HepG2 (cell line): Measurements from ENCODE around the gene GRIN3A. TPM values are rescaled to one million over a fixed set of nuclear protein-coding genes. Genes with fewer than 3 reads are reported as not detected.

Source experiments
- ATF2 ChIP-seq: sonication (generic); formaldehyde crosslinking; IDR thresholded peaks from 2 replicates; pipeline ENCODE4 v1.4.0; 2020; ENCODE audit warnings: missing genetic modification reagents
- FOXM1 ChIP-seq: sonication (generic); formaldehyde crosslinking; IDR thresholded peaks from 2 replicates; pipeline ENCODE4 v1.5.0; 2020; ENCODE audit warnings: missing genetic modification reagents
- KIAA2018 ChIP-seq: sonication (generic); formaldehyde crosslinking; IDR thresholded peaks from 2 replicates; pipeline ENCODE4 v1.5.0; 2020; ENCODE audit warnings: mild to moderate bottlenecking, missing genetic modification reagents, borderline replicate concordance
- RBAK ChIP-seq: sonication (generic); formaldehyde crosslinking; IDR thresholded peaks from 2 replicates; pipeline ENCODE4 v1.5.1; 2020; ENCODE audit warnings: mild to moderate bottlenecking, missing genetic modification reagents
- SOX13 ChIP-seq, 3 experiments: fragments of 450-650 bp in 1 of 3; sonication (generic) in 1 of 3; formaldehyde crosslinking in 1 of 3; IDR thresholded peaks in 2 of 3; conservative IDR thresholded peaks in 1 of 3; 2 replicates each; pipeline versions ENCODE4 v1.5.0 to v1.6.1; 2016 to 2020; ENCODE audit warnings: antibody characterized with exemption in 1 of 3, mild to moderate bottlenecking in 1 of 3, missing compliant biosample characterization in 1 of 3, missing genetic modification reagents in 1 of 3, moderate library complexity in 1 of 3
- TBX3 ChIP-seq: fragments of 450-650 bp; IDR thresholded peaks from 2 replicates; pipeline ENCODE4 v1.6.1; 2017; ENCODE audit warnings: antibody characterized with exemption, mild to moderate bottlenecking, inconsistent platforms, borderline replicate concordance
- ZMYM4 ChIP-seq: sonication (generic); formaldehyde crosslinking; IDR thresholded peaks from 2 replicates; pipeline ENCODE4 v1.8.1; 2023; ENCODE audit warnings: mild to moderate bottlenecking, missing genetic modification reagents
- ZNF251 ChIP-seq: sonication (generic); formaldehyde crosslinking; IDR thresholded peaks from 2 replicates; pipeline ENCODE4 v1.9.0; 2021; ENCODE audit warnings: mild to moderate bottlenecking, missing genetic modification reagents
- ZNF607 ChIP-seq: sonication (generic); formaldehyde crosslinking; IDR thresholded peaks from 2 replicates; pipeline ENCODE4 v1.5.1; 2020; ENCODE audit warnings: missing genetic modification reagents, mild to moderate bottlenecking, borderline replicate concordance
- ZNF646 ChIP-seq: sonication (generic); formaldehyde crosslinking; IDR thresholded peaks from 2 replicates; pipeline ENCODE4 v1.9.0; 2021; ENCODE audit warnings: mild to moderate bottlenecking, missing genetic modification reagents
- ZSCAN12 ChIP-seq: sonication (generic); formaldehyde crosslinking; IDR thresholded peaks from 2 replicates; pipeline ENCODE4 v1.9.0; 2021; ENCODE audit warnings: mild to moderate bottlenecking, missing genetic modification reagents
- polyA plus RNA-seq, 8 experiments: library from polyadenylated mRNA; depleted of rRNA in 3 of 8; stranded (reverse) in 7 of 8; unstranded in 1 of 8; fragments of >200 nt; fragmentation: Illumina TruSeq in 4 of 8; extraction: Trizol in 4 of 8; gene quantifications; 2 replicates each; pipeline versions ENCODE4 v1.2.1 to v1.2.3, GENCODE V29; 2011 to 2016; ENCODE audit warnings: low read depth in 4 of 8, missing spikeins in 1 of 8, mixed read lengths in 1 of 8; ENCODE audit not compliant: insufficient read depth in 1 of 8
- total RNA-seq, 5 experiments: library from RNA; depleted of rRNA; stranded (reverse); fragments of >200 nt; fragmentation: Illumina TruSeq; extraction: Trizol; gene quantifications; 2 replicates each; pipeline ENCODE4 v1.2.3, GENCODE V29; 2016; ENCODE audit warnings: low read depth in 1 of 5

GRIN3A gene
- total and polyA plus RNA-seq, 2 of the 13 experiments (the other 11 are each of a cell fraction or from before 2014, with no cell fraction given), result not detected

- TF ChIP-seq ZNF646 (CRISPR knock-in tag), result no peak
- TF ChIP-seq ZNF251 (CRISPR knock-in tag), result no peak
- TF ChIP-seq RBAK, result no peak
- TF ChIP-seq ZNF607, result 0 out of 2 replicates have a peak, but pooled peaks have one; percentile 37
- TF ChIP-seq ATF2, result no peak
- TF ChIP-seq SOX13 (IDR thresholded peaks at IDR 0.05), result no peak
- TF ChIP-seq SOX13 (CRISPR knock-in tag; conservative IDR thresholded peaks at IDR 0.05 in 1 of 2, IDR thresholded peaks at IDR 0.05 in 1 of 2), result peak in 1 of 2 experiments; percentile 40; a peak in 1 of 4 replicates
- TF ChIP-seq TBX3, result no peak
- no peak for TF ChIP-seq FOXM1 (CRISPR knock-in tag)
- TF ChIP-seq ZMYM4, result peak; percentile 88
- no peak for TF ChIP-seq KIAA2018 (CRISPR knock-in tag)
- no peak for TF ChIP-seq ZSCAN12 (CRISPR knock-in tag)
Observed at GRCh38 chr9:101533334-101534204, 204.9 kb downstream of the GRIN3A start, which contains the start of gene RNF20 (continued).
